Endothelial cell of umbilical vein (primary cell): ENCODE results near the gene CDKL4.

ENCODE experiments used
- CTCF ChIP-seq, 2 donors: IDR thresholded peaks; 1 replicate in 1 of 2; 2 replicates in 1 of 2; pipeline ENCODE4 v1.5.1; 2011; ENCODE audit warnings: low read length in 2 of 2, mild to moderate bottlenecking in 2 of 2, moderate library complexity in 2 of 2, control low read depth in 1 of 2, inconsistent platforms in 1 of 2, low read depth in 1 of 2; ENCODE audit not compliant: insufficient read depth in 1 of 2; ENCODE audit errors: extremely low read depth in 1 of 2
- EZH2 ChIP-seq: IDR thresholded peaks from 2 replicates; pipeline ENCODE4 v1.6.1; 2012; ENCODE audit warnings: borderline replicate concordance, low read depth, mild to moderate bottlenecking, moderate library complexity, low read length, inconsistent platforms; ENCODE audit not compliant: severe bottlenecking
- POLR2A ChIP-seq: IDR thresholded peaks from 2 replicates; pipeline ENCODE4 v1.6.1; 2012; ENCODE audit warnings: low read depth, mild to moderate bottlenecking, control low read depth, low read length
- POLR2AphosphoS5 ChIP-seq: IDR thresholded peaks from 2 replicates; pipeline ENCODE4 v1.6.1; 2012; ENCODE audit warnings: low read depth, mild to moderate bottlenecking, control low read depth, low read length, moderate library complexity; ENCODE audit not compliant: insufficient read depth

GRCh38 chr2:39264733-39265132 is 21.0 kb upstream of the CDKL4 start:
- TF ChIP-seq CTCF (IDR thresholded peaks at IDR 0.05; ENCODE audit: extremely low read depth in 1 of 2, insufficient read depth in 1 of 2, low read depth in 1 of 2, low read length in 2 of 2) (no peak), POLR2A (no peak), POLR2AphosphoS5 (no peak), EZH2 (no peak)
